GM12874 (cell line): ENCODE results near the gene KCNIP3.

ENCODE experiments used
- CTCF ChIP-seq: IDR thresholded peaks from 2 replicates; pipeline ENCODE4 v1.5.1; 2011; ENCODE audit warnings: low read depth, mild to moderate bottlenecking, control low read depth, low read length, moderate library complexity; ENCODE audit not compliant: insufficient read depth

The KCNIP3 gene

GRCh38 chr2:95388091-95388692, 91.0 kb downstream of the KCNIP3 start:
- no peak for TF ChIP-seq CTCF

GRCh38 chr2:95388856-95389244, 91.7 kb downstream of the KCNIP3 start:
- TF ChIP-seq CTCF, result no peak

GRCh38 chr2:95389245-95390119, 92.3 kb downstream of the KCNIP3 start:
- TF ChIP-seq CTCF, result peak; percentile 99

- TF ChIP-seq CTCF, result no peak
Observed at GRCh38 chr2:95390272-95390880, 93.2 kb downstream of the KCNIP3 start.

DNA sequence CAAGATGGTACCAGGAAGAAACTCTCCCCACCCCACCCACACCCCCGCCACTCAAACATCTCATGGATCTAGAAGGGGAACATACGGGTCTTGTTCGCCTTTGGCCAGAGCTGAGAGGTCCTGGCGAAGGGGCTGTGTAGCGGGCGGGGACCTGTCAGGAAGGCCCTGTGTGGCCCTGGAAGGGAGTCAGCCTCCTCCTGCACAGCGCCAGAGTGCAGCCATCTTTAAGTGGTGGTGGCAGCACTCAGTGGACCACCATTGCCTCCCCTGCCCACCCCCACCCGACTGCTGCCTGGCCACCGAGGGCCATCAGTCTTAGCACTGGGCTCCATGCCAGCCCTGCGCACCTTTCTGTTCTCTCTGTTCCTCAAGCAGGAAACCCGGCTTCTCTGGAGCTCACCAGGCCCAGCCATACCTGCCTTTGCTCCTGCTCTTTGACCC, 93.8 kb downstream of the KCNIP3 start:
- no peak for TF ChIP-seq CTCF

DNA sequence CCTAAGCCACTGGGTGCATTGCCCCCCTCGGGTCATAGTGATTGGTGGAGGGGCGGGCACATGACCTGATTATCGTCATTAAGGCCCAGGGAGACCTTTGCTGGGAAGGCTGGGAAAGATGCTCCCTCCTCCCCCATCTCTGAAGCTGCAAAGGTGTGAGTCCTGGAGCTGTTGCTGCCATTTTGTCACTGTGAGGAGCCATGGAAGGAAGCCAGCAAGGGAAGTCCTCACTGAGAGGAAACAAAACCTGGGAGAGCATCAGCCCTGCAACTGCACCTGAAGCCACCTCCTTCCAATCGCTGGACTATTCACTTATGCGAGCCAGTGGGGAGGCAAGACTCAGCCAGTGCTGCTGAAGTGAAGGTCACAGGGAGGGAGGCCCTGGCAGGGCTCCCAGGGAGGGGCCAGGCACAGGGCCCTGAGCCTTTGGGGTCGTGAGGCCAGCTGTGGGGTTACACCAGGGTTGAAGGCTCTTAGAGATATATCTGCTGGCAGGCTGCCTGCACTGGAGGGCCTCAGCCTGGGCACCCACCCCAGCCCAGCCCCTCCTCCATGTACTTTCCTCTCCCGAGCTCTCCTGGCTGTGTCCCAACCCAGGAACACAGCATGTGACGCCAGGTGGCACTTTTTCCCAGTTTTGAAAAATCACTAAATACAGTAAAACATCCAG, 94.6 kb downstream of the KCNIP3 start:
- no peak for TF ChIP-seq CTCF

- no peak for TF ChIP-seq CTCF
Observed at GRCh38 chr2:95392320-95392719, 95.2 kb downstream of the KCNIP3 start.
